Activated CD4-positive, alpha-beta T cell treated with anti-CD3 and anti-CD28 coated beads for 4 hours (primary cell): Measurements from ENCODE around the gene MCUB.
"Not testable (repeated sequence)": the region's sequence is repeated elsewhere in the genome, so short reads cannot be mapped to it uniquely, and the experiment has no call there.

ENCODE experiments used
- DNase-seq, 2 donors: peaks; one replicate each; pipeline ENCODE4 v3.0.0-alpha.2; 2020

MCUB gene

GRCh38 chr4:109579997-109580396 lies 20.0 kb downstream of the MCUB start:
- DNase-seq = not testable (repeated sequence)

DNA sequence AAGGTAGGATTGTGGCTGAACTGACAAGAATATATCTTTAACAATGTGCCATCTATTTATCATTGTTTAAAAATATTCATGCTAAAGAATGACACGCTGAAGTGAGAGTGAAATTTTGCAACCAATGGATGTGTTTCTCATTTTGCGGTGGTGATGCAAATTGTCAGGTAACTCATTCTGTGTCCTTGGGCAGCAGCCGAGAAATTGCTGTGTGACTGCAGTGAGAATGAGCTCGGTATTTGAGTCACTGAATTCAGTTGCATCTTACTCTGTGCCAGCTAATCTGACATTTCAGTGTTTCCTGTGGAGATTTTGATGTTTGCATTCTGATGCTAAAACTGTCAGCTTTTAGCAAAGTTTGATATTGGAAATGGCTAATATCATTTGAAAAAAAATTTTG lies 28.1 kb downstream of the MCUB start:
- peak; percentile 27 to 51 for DNase-seq

GRCh38 chr4:109589119-109589518 lies 29.1 kb downstream of the MCUB start:
- no peak for DNase-seq

GRCh38 chr4:109589605-109590004 lies 29.6 kb downstream of the MCUB start:
- DNase-seq = no peak

- DNase-seq = no peak
These were observed 30.9 kb downstream of the MCUB start for GRCh38 chr4:109590905-109591304.

GRCh38 chr4:109592367-109592766 lies 32.3 kb downstream of the MCUB start:
- DNase-seq = no peak

GRCh38 chr4:109595123-109595522 lies 35.1 kb downstream of the MCUB start:
- not testable (repeated sequence) for DNase-seq

DNA sequence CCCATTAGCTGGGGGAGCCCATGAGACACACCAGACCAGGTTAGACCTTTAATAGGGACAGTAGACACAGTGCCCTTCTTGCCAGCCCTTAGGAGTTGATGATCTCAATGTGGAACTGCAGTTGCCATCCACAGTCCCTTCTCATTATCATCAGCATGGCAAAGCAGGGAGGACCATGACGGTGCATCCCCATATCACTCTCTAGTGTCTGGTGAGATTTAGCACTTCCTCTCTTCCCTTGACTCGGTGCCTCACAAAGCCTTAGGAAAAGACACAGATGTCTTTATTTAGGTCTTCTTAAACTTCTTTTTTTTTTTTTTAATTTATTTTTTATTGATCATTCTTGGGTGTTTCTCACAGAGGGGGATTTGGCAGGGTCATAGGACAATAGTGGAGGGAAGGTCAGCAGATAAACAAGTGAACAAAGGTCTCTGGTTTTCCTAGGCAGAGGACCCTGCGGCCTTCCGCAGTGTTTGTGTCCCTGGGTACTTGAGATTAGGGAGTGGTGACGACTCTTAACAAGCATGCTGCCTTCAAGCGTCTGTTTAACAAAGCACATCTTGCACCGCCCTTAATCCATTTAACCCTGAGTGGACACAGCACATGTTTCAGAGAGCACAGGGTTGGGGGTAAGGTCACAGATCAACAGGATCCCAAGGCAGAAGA lies 36.5 kb downstream of the MCUB start:
- not testable (repeated sequence) for DNase-seq

DNA sequence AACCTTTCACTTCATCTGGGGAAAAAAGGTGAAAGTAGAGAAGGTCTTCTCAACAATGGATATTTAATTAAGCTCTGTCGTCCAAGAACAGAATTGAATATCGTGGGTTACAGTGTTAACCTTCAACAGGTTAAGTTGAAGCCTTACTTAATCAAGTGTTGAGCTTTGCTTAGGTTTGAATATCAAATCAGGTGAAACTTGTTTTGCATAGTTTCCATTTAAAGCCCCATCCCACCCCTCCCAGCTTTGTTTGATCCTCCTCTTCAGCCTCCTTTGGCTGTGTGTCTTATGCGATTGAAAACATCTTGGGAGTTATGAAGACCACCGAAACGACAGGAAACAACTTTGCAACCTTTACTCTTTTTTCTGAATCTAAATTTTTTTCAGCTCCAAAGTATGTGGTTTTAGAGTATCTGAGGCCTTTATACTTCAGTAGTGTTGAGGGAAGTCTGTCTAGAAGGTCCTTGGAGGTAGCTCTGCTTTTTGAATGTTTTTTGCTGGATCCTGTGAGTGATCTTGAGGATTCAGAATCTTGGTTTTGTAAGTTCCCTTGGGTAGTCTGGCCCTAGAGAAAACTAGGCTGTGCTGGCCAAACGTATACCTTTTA lies 39.1 kb downstream of the MCUB start:
- DNase-seq = no peak

- DNase-seq = no peak
These were observed 40.4 kb downstream of the MCUB start for GRCh38 chr4:109600431-109600830.

- DNase-seq = no peak
These were observed 41.3 kb downstream of the MCUB start for GRCh38 chr4:109601336-109601735.

DNA sequence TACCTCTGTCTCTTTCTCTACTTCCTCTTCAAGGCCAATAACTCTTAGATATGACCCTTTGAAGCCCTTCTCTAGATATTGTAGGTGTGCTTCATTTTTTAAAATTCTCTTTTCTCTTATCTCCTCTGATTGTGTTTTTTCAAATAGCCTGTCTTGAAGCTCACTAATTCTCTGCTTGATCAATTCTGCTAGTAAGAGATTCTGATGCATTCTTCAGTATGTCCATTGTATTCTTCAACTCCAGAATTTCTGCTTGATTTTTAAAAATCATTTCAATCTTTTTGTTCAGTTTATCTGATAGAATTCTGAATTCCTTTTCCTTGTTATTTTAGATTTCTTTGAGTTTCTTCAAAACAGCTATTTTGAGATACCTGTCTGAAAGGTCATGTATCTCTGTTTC lies 47.9 kb downstream of the MCUB start:
- DNase-seq = no peak

DNA sequence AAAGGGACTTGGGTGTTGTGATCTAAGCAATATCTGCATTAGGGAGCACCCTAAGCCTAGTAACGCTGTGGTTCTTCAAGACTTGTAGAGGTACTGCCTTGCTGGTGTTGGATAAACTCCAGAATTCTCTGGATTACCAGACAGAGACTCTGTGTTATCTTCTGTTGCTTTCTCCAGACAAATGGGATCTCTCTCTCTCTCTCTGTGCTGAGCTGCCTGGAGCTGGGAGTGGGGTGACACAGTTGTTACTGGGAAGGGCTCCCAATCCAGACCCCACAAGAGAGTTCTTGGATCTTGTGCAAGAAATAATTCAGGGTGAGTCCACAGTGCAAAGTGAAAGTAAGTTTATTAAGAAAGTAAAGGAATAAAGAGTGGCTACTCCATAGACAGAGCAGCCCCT lies 48.8 kb downstream of the MCUB start:
- no peak for DNase-seq

DNA sequence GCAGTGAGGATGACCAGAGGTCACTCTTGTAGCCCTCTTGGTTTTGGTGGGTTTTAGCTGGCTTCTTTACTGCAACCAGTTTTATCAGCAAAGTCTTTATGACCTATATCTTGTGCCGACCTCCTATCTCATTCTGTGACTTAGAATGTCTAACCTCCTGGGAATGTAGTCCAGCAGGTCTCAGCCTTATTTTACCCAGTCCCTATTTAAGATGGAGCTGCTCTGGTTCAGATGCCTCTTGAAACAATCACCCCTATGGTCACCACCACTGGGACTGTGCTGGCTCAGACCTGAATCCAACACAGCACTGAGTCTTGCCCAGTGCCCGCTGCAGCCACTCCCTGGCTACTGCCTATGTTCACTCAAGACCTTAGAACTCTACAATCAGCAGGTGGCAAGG lies 49.4 kb downstream of the MCUB start:
- no peak for DNase-seq

DNA sequence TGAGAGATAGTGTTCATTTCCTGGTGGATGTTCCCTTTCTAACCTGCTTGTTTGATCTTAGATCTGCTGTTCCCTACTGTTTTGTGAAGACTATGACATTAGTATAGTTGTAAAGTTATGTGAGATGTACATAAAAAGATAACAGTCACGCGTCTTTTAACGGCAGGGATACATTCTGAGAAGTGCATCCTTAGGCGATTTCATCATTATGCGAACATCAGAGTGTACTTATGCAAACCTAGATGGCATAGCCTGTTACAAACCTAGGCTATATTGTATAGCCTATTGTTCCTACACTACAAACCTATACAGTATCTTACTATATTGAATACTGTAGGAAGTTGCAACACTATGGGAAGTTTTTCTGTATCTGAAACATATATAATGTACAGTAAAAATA lies 50.4 kb downstream of the MCUB start:
- DNase-seq = no peak

- DNase-seq = no peak
These were observed 51.1 kb downstream of the MCUB start for GRCh38 chr4:109611045-109611646.

DNA sequence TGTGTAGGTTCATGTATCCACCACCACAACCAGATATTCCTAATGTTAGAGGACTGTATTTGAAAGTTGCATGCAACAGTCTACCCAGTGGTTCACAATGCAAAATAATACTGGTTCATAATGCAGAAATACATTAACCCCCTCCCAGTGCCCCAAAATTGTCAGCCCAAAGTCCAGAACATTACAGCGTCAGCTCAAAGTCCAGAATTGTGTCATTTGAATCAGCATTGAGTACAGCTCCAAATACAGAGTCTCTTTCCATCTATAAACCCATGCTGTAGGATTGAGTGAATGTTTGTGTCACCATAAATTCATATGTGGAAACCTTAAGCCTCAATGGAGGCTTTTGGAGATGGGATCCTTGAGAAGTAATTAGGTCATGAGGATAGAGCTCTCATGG lies 54.0 kb downstream of the MCUB start:
- DNase-seq = no peak

DNA sequence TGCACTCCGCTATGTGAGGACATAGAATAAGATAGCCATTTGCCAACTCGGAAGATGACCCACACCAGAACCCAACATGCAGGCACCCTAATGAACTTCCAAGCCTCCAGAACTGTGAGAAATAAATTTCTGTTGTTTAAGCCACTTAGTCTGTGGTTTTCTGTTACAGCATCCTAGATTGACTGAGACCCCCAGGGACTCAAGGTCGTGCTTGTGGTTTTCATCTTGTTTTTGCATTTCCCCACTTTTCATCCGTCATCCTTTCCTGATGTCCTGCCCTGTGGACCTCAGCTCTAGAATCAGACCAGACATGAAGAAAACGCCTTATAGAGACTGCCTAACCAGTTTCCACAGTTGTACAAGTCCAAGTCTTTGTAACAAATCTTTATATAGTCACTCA lies 54.4 kb downstream of the MCUB start:
- DNase-seq = no peak

- no peak for DNase-seq
These were observed 55.7 kb downstream of the MCUB start for GRCh38 chr4:109615742-109616141.

DNA sequence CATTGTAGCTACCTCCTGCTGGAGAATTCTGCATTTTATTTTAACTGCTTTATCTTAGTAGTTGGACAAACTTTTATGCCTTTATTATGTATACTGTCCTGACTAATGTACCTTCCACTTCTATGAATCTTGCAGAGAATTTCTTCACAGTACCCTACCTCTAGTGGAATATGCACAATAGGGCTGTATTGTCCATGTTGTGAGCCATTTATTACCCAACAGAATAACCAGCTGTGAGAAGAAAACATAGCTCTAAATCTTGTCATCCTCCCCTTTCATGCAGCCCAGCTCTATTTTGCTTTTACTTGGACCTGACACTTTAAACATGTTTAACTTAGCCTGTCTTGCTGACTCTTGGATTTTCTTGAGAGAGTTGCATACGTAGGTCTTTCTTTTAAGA lies 56.2 kb downstream of the MCUB start:
- DNase-seq = no peak

- DNase-seq = no peak
These were observed 62.6 kb downstream of the MCUB start for GRCh38 chr4:109622626-109623025.

- DNase-seq = no peak
These were observed 64.5 kb downstream of the MCUB start for GRCh38 chr4:109624536-109624935.

DNA sequence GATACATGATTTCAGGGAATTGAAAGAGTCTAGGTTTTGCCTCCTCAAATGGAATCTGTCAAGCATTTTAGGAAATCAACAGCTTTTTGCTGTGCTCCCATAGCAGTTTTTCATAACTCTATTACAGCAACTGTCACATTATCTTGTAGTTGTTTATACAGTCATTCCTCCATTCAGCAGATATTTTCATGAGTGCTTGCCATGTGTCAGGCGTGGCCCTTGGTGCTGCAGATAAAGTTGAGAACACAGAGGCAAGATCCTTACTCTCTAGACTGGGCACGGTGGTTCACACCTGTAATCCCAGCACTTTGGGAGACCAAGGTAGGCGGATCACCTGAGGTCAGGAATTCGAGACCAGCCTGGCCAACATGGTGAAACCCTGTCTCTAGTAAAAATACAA lies 67.3 kb downstream of the MCUB start:
- no peak for DNase-seq

DNA sequence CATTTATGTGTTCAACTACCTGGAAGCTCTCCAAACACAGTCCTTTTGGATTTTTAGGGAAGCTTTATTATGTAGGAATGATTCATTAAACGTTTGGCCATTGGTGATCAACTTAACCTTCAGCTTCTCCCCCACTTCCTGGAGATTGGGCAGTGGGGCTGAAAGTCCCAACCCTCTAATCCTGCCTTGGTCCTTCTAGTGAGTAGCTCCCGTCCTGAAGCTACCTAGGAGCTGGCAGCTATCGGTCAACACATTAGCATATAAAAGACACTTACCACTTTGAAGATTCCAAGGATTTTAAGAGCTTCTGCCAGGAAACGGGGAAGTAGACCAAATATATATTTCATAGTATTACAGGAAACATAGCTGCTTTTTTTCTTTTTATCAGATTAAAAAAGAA lies 69.7 kb downstream of the MCUB start:
- DNase-seq = no peak
